MM.1S (cell line): ENCODE data around the gene TYRO3.
"Not testable (repeated sequence)": the region's sequence is repeated elsewhere in the genome, so short reads cannot be mapped to it uniquely, and the experiment has no call there.

Experiments used
- DNase-seq: peaks from one replicate; pipeline ENCODE4 v3.0.0-alpha.2; 2015
- H2AFZ ChIP-seq: fragments of 300-600 bp; sonication (generic); 2 replicates; pipeline ENCODE4 v1.6.0; 2016; ENCODE audit warnings: antibody characterized with exemption, low read length
- H3F3A ChIP-seq: fragments of 300-600 bp; sonication (generic); 2 replicates; pipeline ENCODE4 v1.6.1; 2016; ENCODE audit warnings: mild to moderate bottlenecking, antibody characterized with exemption, low read length, moderate library complexity, mixed read lengths; ENCODE audit not compliant: insufficient read depth
- H3K27ac ChIP-seq: fragments of 300-600 bp; sonication (generic); 2 replicates; pipeline ENCODE4 v1.5.1; 2016; ENCODE audit warnings: mild to moderate bottlenecking, low read length
- H3K27me3 ChIP-seq: fragments of 300-600 bp; sonication (generic); replicated peaks from 2 replicates; pipeline ENCODE4 v1.6.0; 2016; ENCODE audit warnings: low read length; ENCODE audit not compliant: insufficient read depth
- H3K36me3 ChIP-seq: fragments of 300-600 bp; sonication (generic); replicated peaks from 2 replicates; pipeline ENCODE4 v1.6.1; 2016; ENCODE audit warnings: mild to moderate bottlenecking, low read length, mixed read lengths; ENCODE audit not compliant: insufficient read depth
- H3K4me1 ChIP-seq: fragments of 300-600 bp; sonication (generic); 2 replicates; pipeline ENCODE4 v1.6.1; 2016; ENCODE audit warnings: low read length, mixed read lengths
- H3K4me2 ChIP-seq: fragments of 300-600 bp; sonication (generic); 2 replicates; pipeline ENCODE4 v1.6.0; 2016; ENCODE audit warnings: low read depth, low read length
- H3K4me3 ChIP-seq: fragments of 300-600 bp; sonication (generic); 2 replicates; pipeline ENCODE4 v1.5.1; 2016; ENCODE audit warnings: low read length, mixed read lengths
- H3K79me2 ChIP-seq: fragments of 300-600 bp; sonication (generic); 2 replicates; pipeline ENCODE4 v1.6.1; 2016; ENCODE audit warnings: mixed run types, low read length, mixed read lengths
- H3K9ac ChIP-seq: fragments of 300-600 bp; sonication (generic); 2 replicates; pipeline ENCODE4 v1.6.1; 2016; ENCODE audit warnings: low read length, mixed read lengths
- H3K9me2 ChIP-seq: fragments of 300-600 bp; sonication (generic); replicated peaks from 2 replicates; pipeline ENCODE4 v1.6.1; 2016; ENCODE audit warnings: mild to moderate bottlenecking, low read length, mixed read lengths; ENCODE audit not compliant: insufficient read depth
- H3K9me3 ChIP-seq: fragments of 300-600 bp; sonication (generic); replicated peaks from 2 replicates; pipeline ENCODE4 v1.6.1; 2016; ENCODE audit warnings: mild to moderate bottlenecking, low read length, mixed read lengths; ENCODE audit not compliant: insufficient read depth
- H4K20me1 ChIP-seq: fragments of 300-600 bp; sonication (generic); 2 replicates; pipeline ENCODE4 v1.6.1; 2016; ENCODE audit warnings: mild to moderate bottlenecking, low read length, moderate library complexity, mixed read lengths; ENCODE audit not compliant: insufficient read depth
- EZH2 ChIP-seq: fragments of 300-600 bp; sonication (generic); optimal IDR thresholded peaks from 2 replicates; pipeline ENCODE3; 2017; ENCODE audit warnings: low read depth, mild to moderate bottlenecking, antibody characterized with exemption, low read length, mixed read lengths
- EZH2phosphoT487 ChIP-seq: fragments of 300-600 bp; sonication (generic); IDR thresholded peaks from 2 replicates; pipeline ENCODE4 v1.6.1; 2018; ENCODE audit warnings: antibody characterized with exemption, low read length
- TF ChIP-seq, protein P1 (sequence below): fragments of 300-600 bp; sonication (generic); IDR thresholded peaks from 2 replicates; pipeline ENCODE4 v1.5.1; 2016; ENCODE audit warnings: antibody characterized with exemption, low read length, mixed read lengths

Gene TYRO3

GRCh38 chr15:41584636-41585126 is 25.7 kb downstream of the TYRO3 start:
- no peaks in the 10 kb centered on the region for H3K9me3 ChIP-seq
- H4K20me1 ChIP-seq = no peaks in the 10 kb centered on the region
- no peaks in the 10 kb centered on the region for H3K36me3 ChIP-seq
- H3K9ac ChIP-seq = no peak overlapping the region
- no peak for TF ChIP-seq EZH2phosphoT487
- TF ChIP-seq, protein P1, sequence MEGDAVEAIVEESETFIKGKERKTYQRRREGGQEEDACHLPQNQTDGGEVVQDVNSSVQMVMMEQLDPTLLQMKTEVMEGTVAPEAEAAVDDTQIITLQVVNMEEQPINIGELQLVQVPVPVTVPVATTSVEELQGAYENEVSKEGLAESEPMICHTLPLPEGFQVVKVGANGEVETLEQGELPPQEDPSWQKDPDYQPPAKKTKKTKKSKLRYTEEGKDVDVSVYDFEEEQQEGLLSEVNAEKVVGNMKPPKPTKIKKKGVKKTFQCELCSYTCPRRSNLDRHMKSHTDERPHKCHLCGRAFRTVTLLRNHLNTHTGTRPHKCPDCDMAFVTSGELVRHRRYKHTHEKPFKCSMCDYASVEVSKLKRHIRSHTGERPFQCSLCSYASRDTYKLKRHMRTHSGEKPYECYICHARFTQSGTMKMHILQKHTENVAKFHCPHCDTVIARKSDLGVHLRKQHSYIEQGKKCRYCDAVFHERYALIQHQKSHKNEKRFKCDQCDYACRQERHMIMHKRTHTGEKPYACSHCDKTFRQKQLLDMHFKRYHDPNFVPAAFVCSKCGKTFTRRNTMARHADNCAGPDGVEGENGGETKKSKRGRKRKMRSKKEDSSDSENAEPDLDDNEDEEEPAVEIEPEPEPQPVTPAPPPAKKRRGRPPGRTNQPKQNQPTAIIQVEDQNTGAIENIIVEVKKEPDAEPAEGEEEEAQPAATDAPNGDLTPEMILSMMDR = no peak
- no peak for TF ChIP-seq EZH2
- no peak overlapping the region for H3K4me2 ChIP-seq
- no peak for DNase-seq
- H3K4me3 ChIP-seq = no peak overlapping the region
- no peaks in the 10 kb centered on the region for H3K9me2 ChIP-seq
- no peak overlapping the region for H3K27ac ChIP-seq
- H2AFZ ChIP-seq = no peak overlapping the region
- H3F3A ChIP-seq = no peaks in the 10 kb centered on the region
- H3K27me3 ChIP-seq = no peaks in the 10 kb centered on the region
- H3K79me2 ChIP-seq = no peaks in the 10 kb centered on the region
- H3K4me1 ChIP-seq = peaks cover 7% of the 10 kb centered on the region

DNA sequence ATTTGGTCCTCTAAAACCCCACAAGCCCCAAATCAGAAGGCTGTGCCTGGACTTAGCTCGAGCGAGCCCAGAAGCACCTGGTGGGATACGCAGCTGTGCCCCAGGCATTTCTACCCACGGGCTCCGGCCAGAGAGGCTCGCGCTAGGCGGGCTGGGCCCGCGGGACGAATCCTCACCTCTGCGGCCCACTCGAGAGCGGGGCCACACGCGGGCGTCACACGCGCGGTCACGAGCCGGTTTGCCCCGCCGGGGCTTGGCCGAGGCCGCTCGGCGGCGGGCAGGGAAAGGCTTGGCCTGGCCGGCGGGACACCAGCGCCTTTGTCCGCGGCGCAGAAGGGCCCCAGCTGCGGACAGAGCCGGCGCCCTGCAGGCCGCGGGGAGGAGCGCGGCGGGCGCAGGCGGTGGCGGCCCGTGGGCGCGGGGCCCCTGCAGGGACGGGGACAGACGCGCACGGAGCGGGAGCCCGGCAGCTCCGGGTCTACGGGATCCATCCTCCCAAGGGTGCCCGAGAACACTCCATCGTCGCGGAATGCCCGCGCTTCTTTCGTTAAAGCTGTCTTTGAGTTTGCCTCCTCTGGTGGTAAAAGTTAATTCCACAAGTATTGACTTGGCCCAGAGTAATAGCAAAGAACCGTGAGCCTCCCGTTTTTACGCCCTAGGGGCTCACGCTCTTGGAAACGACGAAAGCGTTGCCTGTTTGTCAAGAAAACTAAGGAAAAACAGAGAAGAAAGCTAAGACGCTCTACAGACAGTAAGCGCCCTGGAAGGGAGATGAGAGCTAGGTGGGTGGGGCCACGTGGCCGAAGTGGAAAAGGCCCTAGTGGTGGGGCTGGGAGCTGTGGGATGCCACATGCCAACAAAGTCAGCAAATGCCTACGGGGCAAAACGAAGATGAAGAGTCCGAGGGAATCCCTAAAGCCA is 26.4 kb downstream of the TYRO3 start:
- no peaks in the 10 kb centered on the region for H3K9me2 ChIP-seq
- no peak overlapping the region for H3K4me3 ChIP-seq
- H3K79me2 ChIP-seq = no peaks in the 10 kb centered on the region
- no peaks in the 10 kb centered on the region for H3F3A ChIP-seq
- no peak overlapping the region for H2AFZ ChIP-seq
- no peaks in the 10 kb centered on the region for H3K9me3 ChIP-seq
- H3K4me1 ChIP-seq = peaks cover 7% of the 10 kb centered on the region
- H4K20me1 ChIP-seq = no peaks in the 10 kb centered on the region
- H3K27ac ChIP-seq = no peak overlapping the region
- H3K4me2 ChIP-seq = no peak overlapping the region
- no peaks in the 10 kb centered on the region for H3K36me3 ChIP-seq
- H3K9ac ChIP-seq = no peak overlapping the region
- no peak for TF ChIP-seq EZH2phosphoT487
- TF ChIP-seq, protein P1 = no peak
- TF ChIP-seq EZH2 = no peak
- H3K27me3 ChIP-seq = no peaks in the 10 kb centered on the region
- DNase-seq = no peak

DNA sequence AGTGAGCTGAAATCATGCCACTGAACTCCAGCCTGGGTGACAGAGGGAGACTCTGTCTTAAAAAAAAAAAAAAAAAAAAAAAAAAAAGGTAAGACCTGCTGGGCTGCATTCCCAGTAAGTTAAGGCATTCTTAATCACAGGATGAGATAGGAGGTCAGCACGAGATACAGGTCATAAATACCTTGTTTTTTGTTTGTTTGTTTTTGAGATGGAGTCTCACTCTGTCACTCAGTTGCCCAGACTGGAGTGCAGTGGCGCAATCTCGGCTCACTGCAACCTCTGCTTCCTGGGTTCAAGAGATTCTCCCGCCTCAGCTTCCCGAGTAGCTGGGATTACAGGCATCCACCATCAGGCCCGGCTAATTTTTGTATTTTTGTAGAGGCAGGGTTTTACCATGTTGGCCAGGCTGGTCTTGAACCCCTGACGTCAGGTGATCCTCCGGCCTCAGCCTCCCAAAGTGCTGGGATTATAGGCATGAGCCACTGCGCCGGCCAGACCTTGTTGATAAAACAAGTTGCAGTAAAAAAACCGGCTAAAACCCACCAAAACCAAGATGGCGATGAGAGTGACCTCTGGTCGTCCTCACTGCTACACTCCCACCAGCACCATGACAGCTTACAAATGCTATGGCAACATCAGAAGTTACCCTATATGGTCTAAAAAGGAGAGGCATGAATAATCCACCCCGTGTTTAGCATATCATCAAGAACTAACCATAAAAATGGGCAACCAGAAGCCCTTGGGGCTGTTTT is 27.7 kb downstream of the TYRO3 start:
- H3K9me2 ChIP-seq, H3K9me3 ChIP-seq, H3K4me2 ChIP-seq, H3K27ac ChIP-seq, H3K4me3 ChIP-seq, H3K4me1 ChIP-seq, H2AFZ ChIP-seq, DNase-seq, H3K27me3 ChIP-seq, H3F3A ChIP-seq, H3K36me3 ChIP-seq, H3K9ac ChIP-seq, H4K20me1 ChIP-seq, H3K79me2 ChIP-seq: not testable (repeated sequence)

DNA sequence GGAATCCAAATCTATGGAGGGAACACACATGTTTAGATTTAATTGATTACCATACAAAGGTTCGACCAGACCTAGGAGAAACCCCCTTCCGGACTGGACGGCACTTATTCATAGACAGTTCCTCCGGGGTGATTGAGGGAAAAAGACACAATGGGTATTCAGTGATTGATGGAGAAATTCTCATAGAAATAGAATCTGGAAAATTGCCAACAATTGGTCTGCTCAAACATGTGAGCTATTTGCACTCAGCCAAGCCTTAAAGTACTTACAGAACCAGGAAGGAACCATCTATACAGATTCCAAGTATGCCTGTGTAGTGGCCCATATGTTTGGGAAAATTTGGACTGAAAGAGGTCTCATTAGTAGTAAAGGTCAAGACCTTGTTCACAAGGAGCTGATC is 30.0 kb downstream of the TYRO3 start:
- H3K27ac ChIP-seq, H2AFZ ChIP-seq, DNase-seq, H3K9me3 ChIP-seq, H3F3A ChIP-seq, H3K27me3 ChIP-seq, H4K20me1 ChIP-seq, H3K9me2 ChIP-seq, H3K79me2 ChIP-seq, H3K4me3 ChIP-seq, H3K9ac ChIP-seq, H3K4me1 ChIP-seq, H3K4me2 ChIP-seq, H3K36me3 ChIP-seq: not testable (repeated sequence)

GRCh38 chr15:41589571-41589970 is 30.6 kb downstream of the TYRO3 start:
- not testable (repeated sequence) for H3K27ac ChIP-seq, H3K36me3 ChIP-seq, H3K9me3 ChIP-seq, DNase-seq, H3K9me2 ChIP-seq, H3K9ac ChIP-seq, H3K4me2 ChIP-seq, H3K79me2 ChIP-seq, H4K20me1 ChIP-seq, H3K4me1 ChIP-seq, H3K4me3 ChIP-seq, H2AFZ ChIP-seq, H3F3A ChIP-seq, H3K27me3 ChIP-seq

DNA sequence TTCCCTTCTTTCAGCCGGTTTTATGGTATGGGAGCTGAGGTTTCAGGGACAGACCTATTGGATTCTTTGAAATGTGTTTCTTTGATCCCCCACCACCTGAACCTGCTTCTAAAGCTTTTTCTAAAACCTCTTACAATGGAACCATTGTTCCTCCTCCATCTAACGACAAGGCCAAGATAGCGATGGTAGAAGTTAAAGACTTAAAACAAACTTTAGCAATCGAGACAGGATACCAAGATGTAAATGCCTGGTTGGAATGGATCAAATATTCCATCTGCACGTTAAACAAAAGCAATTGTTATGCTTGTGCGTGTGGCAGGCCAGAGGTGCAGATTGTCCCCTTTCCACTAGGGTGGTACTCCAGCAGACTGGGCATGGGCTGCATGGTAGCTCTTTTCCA is 32.2 kb downstream of the TYRO3 start:
- H3K9me3 ChIP-seq, H3K9me2 ChIP-seq, H3K4me3 ChIP-seq, H3K79me2 ChIP-seq, H3K4me1 ChIP-seq, H3F3A ChIP-seq, H4K20me1 ChIP-seq, H3K9ac ChIP-seq, DNase-seq, H3K27ac ChIP-seq, H2AFZ ChIP-seq, H3K4me2 ChIP-seq, H3K36me3 ChIP-seq, H3K27me3 ChIP-seq: not testable (repeated sequence)
